Measurements from ENCODE around the gene PARD3. TPM values are rescaled to one million over a fixed set of nuclear protein-coding genes. Genes with fewer than 3 reads are reported as not detected.

The PARD3 gene
- total RNA-seq, 1 donor from 2014 or later, result 37.5 TPM

- H3K27me3 ChIP-seq, result no peaks in the 10 kb centered on the region
- no peak overlapping the region for H3K4me3 ChIP-seq
- TF ChIP-seq CTCF (IDR thresholded peaks at IDR 0.05), result no peak
- no peak overlapping the region for H3K27ac ChIP-seq
- intact Hi-C loops (cut with DNase I), result no loop called here
- no peaks in the 10 kb centered on the region for H3K4me1 ChIP-seq
- no peaks in the 10 kb centered on the region for H3K36me3 ChIP-seq
- H3K9me3 ChIP-seq, result no peaks in the 10 kb centered on the region
- DNase-seq (ENCODE audit: low spot score in 2 of 2), result no peak
Measured at GRCh38 chr10:34216348-34216945, 598.6 kb downstream of the PARD3 start.

GRCh38 chr10:34213805-34214197 lies 601.3 kb downstream of the PARD3 start:
- no peak for DNase-seq (ENCODE audit: low spot score in 2 of 2)
- Histone ChIP-seq H3K36me3 (no peaks in the 10 kb centered on the region), H3K4me1 (no peaks in the 10 kb centered on the region), H3K4me3 (no peak overlapping the region), H3K27me3 (no peaks in the 10 kb centered on the region), H3K9me3 (no peaks in the 10 kb centered on the region), H3K27ac (no peak overlapping the region)
- intact Hi-C loops (cut with DNase I), result no loop called here
- no peak for TF ChIP-seq CTCF (IDR thresholded peaks at IDR 0.05)

- no peak for TF ChIP-seq CTCF (IDR thresholded peaks at IDR 0.05)
- intact Hi-C loops (cut with DNase I), result no loop called here
Measured at GRCh38 chr10:34213193-34213804, 601.8 kb downstream of the PARD3 start.

GRCh38 chr10:34207343-34207742 lies 607.8 kb downstream of the PARD3 start:
- no peaks in the 10 kb centered on the region for H3K9me3 ChIP-seq
- no peak overlapping the region for H3K4me3 ChIP-seq
- no peak for DNase-seq (ENCODE audit: low spot score in 2 of 2)
- intact Hi-C loops (cut with DNase I), result no loop called here
- no peaks in the 10 kb centered on the region for H3K36me3 ChIP-seq
- no peak for TF ChIP-seq CTCF (IDR thresholded peaks at IDR 0.05)
- no peak overlapping the region for H3K27ac ChIP-seq
- no peaks in the 10 kb centered on the region for H3K27me3 ChIP-seq
- no peaks in the 10 kb centered on the region for H3K4me1 ChIP-seq

More at GRCh38 chr10:34213193-34213804, 601.8 kb downstream of the PARD3 start:
- Histone ChIP-seq H3K4me1 (no peaks in the 10 kb centered on the region), H3K27ac (no peak overlapping the region), H3K9me3 (no peaks in the 10 kb centered on the region), H3K36me3 (no peaks in the 10 kb centered on the region), H3K4me3 (no peak overlapping the region), H3K27me3 (no peaks in the 10 kb centered on the region)
- DNase-seq (ENCODE audit: low spot score in 2 of 2), result no peak

- DNase-seq (ENCODE audit: low spot score in 2 of 2), result no peak
- no peak for TF ChIP-seq CTCF (IDR thresholded peaks at IDR 0.05)
- Histone ChIP-seq H3K27me3 (no peaks in the 10 kb centered on the region), H3K4me1 (no peaks in the 10 kb centered on the region), H3K27ac (no peak overlapping the region), H3K36me3 (no peaks in the 10 kb centered on the region), H3K4me3 (no peak overlapping the region), H3K9me3 (no peaks in the 10 kb centered on the region)
- intact Hi-C loops (cut with DNase I), result no loop called here
Measured at GRCh38 chr10:34206935-34207268, 608.2 kb downstream of the PARD3 start.
